Hepatocyte (in vitro differentiated cells): ENCODE data around the gene RAP1A. TPM values are rescaled to one million over a fixed set of nuclear protein-coding genes. Genes with fewer than 3 reads are reported as not detected.

ENCODE experiments used
- DNase-seq: peaks from one replicate; pipeline ENCODE4 v3.0.0-alpha.2; 2016; ENCODE audit warnings: low spot score
- H2AFZ ChIP-seq: fragments of 200-600 bp; sonication (generic); 2 replicates; pipeline ENCODE4 v1.6.0; 2016; ENCODE audit warnings: antibody characterized with exemption, mild to moderate bottlenecking
- H3K27ac ChIP-seq: fragments of 200-600 bp; sonication (generic); 2 replicates; pipeline ENCODE4 v1.5.1; 2016; ENCODE audit warnings: mild to moderate bottlenecking
- H3K27me3 ChIP-seq: fragments of 200-600 bp; sonication (generic); 2 replicates; pipeline ENCODE4 v1.6.1; 2016
- H3K36me3 ChIP-seq: fragments of 200-600 bp; sonication (generic); replicated peaks from 2 replicates; pipeline ENCODE4 v1.5.1; 2016; ENCODE audit warnings: low read depth; ENCODE audit not compliant: insufficient read depth
- H3K4me1 ChIP-seq: fragments of 200-600 bp; sonication (generic); 2 replicates; pipeline ENCODE4 v1.5.1; 2016; ENCODE audit warnings: mild to moderate bottlenecking, moderate library complexity; ENCODE audit not compliant: insufficient read depth
- H3K4me2 ChIP-seq: fragments of 200-600 bp; sonication (generic); 2 replicates; pipeline ENCODE4 v1.6.0; 2016
- H3K4me3 ChIP-seq: fragments of 200-600 bp; sonication (generic); 2 replicates; pipeline ENCODE4 v1.5.1; 2016; ENCODE audit warnings: mild to moderate bottlenecking
- H3K79me2 ChIP-seq: fragments of 200-600 bp; sonication (generic); 2 replicates; pipeline ENCODE4 v1.6.0; 2017; ENCODE audit warnings: mild to moderate bottlenecking
- H3K9me2 ChIP-seq: fragments of 200-600 bp; sonication (generic); replicated peaks from 2 replicates; pipeline ENCODE4 v1.6.0; 2017; ENCODE audit warnings: mild to moderate bottlenecking; ENCODE audit not compliant: insufficient read depth
- H3K9me3 ChIP-seq: fragments of 200-600 bp; sonication (generic); 2 replicates; pipeline ENCODE4 v1.5.1; 2016; ENCODE audit warnings: low read depth, mild to moderate bottlenecking
- H4K20me1 ChIP-seq: fragments of 200-600 bp; sonication (generic); 2 replicates; pipeline ENCODE4 v1.6.0; 2016; ENCODE audit warnings: mild to moderate bottlenecking; ENCODE audit not compliant: insufficient read depth, poor library complexity, severe bottlenecking
- EZH2 ChIP-seq: fragments of 200-600 bp; sonication (generic); IDR thresholded peaks from 2 replicates; pipeline ENCODE4 v1.6.1; 2016; ENCODE audit warnings: antibody characterized with exemption, mild to moderate bottlenecking, borderline replicate concordance
- EZH2phosphoT487 ChIP-seq: fragments of 200-600 bp; sonication (generic); IDR thresholded peaks from one replicate; pipeline ENCODE4 v1.6.1; 2018; ENCODE audit warnings: antibody characterized with exemption, mild to moderate bottlenecking, low read depth, moderate library complexity; ENCODE audit not compliant: unreplicated experiment, severe bottlenecking
- WGBS: methylation state at CpG from one replicate; pipeline ENCODE4 v1.1.6; 2016; ENCODE audit warnings: low lambda C conversion rate; ENCODE audit errors: missing lambda C conversion rate; 5-methylcytosine and 5-hydroxymethylcytosine counted together
- polyA plus RNA-seq: library from polyadenylated mRNA; unstranded; fragments of >200 nt; fragmentation: Nextera tagmentation; extraction: Ambion mirVana; gene quantifications from 2 replicates; pipeline ENCODE4 v1.2.1, GENCODE V29; 2016
- total RNA-seq: library from RNA; depleted of rRNA; stranded (reverse); fragments of >200 nt; gene quantifications from 2 replicates; pipeline ENCODE4 v1.2.3, GENCODE V29; 2014
- TF ChIP-seq, protein P1 (sequence below): fragments of 200-600 bp; sonication (generic); IDR thresholded peaks from 2 replicates; pipeline ENCODE4 v1.5.1; 2016; ENCODE audit warnings: antibody characterized with exemption, mild to moderate bottlenecking; ENCODE audit not compliant: poor library complexity

Gene RAP1A
- total and polyA plus RNA-seq, 2 experiments from 2014 or later, result 48.8 to 49.6 TPM

DNA sequence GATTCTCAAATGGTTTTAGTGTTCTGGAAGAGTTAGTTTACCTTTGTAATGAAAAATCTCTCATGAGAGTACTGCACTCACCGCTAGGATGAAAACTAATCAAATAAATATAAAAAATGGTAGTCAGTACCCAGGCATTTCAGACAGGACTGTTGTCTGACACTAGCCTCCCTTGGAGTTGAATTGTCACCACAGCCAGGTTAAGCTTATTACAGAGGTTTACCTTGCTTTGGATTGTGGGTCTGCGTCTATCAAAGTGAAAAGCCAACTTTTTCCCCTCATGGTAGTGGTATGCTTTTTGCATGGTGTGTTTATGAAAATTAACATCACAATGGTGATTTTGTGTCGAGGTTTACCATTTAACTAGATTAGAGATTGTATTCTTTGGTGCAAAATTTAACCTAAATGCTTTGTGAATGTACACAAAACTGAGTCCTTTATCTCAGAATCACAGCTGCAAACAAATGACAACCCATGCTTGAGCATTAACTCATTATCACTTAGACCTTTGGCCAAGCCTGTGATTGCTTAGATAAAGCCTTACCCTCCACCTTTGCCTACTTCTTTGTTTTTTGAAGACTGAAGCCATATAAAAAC is 20.1 kb downstream of the RAP1A start:
- peaks cover 92% of the 10 kb centered on the region for H3K79me2 ChIP-seq
- H3K4me3 ChIP-seq, result no peak overlapping the region
- peaks cover 18% of the 10 kb centered on the region for H4K20me1 ChIP-seq
- no peaks in the 10 kb centered on the region for H3K9me3 ChIP-seq
- peak; percentile 26 for DNase-seq
- no peak overlapping the region for H2AFZ ChIP-seq
- peak overlapping the region; percentile 44 for H3K27ac ChIP-seq
- H3K36me3 ChIP-seq, result no peaks in the 10 kb centered on the region
- no peak for TF ChIP-seq EZH2phosphoT487
- TF ChIP-seq, protein P1, sequence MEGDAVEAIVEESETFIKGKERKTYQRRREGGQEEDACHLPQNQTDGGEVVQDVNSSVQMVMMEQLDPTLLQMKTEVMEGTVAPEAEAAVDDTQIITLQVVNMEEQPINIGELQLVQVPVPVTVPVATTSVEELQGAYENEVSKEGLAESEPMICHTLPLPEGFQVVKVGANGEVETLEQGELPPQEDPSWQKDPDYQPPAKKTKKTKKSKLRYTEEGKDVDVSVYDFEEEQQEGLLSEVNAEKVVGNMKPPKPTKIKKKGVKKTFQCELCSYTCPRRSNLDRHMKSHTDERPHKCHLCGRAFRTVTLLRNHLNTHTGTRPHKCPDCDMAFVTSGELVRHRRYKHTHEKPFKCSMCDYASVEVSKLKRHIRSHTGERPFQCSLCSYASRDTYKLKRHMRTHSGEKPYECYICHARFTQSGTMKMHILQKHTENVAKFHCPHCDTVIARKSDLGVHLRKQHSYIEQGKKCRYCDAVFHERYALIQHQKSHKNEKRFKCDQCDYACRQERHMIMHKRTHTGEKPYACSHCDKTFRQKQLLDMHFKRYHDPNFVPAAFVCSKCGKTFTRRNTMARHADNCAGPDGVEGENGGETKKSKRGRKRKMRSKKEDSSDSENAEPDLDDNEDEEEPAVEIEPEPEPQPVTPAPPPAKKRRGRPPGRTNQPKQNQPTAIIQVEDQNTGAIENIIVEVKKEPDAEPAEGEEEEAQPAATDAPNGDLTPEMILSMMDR, result no peak
- TF ChIP-seq EZH2, result no peak
- H3K4me2 ChIP-seq, result peak overlapping the region; percentile 60
- H3K4me1 ChIP-seq, result peaks cover 14% of the 10 kb centered on the region
- H3K27me3 ChIP-seq, result no peaks in the 10 kb centered on the region
- no peaks in the 10 kb centered on the region for H3K9me2 ChIP-seq
- 58% methylated on average over 3 of the region's 3 CpGs for WGBS

DNA sequence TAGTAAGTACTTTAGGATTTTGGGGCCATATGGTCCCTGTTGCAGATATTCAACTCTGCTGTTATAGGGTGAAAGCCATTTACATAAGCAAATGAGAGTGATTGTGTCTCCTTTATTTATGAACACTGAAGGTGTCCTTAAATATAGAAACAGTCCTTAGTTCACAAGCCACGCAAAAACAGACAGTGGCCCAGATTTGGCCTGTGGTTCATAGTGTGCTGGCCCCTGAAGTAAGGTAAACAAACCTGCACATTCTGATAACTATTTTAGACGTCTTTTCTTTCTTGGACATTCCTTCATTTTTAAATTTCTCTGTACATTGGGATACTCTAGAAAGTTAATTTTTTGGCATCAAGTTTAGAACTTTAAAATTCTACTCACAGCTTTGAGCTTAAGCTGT is 23.5 kb downstream of the RAP1A start:
- peaks cover 9% of the 10 kb centered on the region for H4K20me1 ChIP-seq
- no peak overlapping the region for H3K27ac ChIP-seq
- H3K4me3 ChIP-seq, result no peak overlapping the region
- TF ChIP-seq EZH2phosphoT487 (no peak), EZH2 (no peak)
- TF ChIP-seq, protein P1, result no peak
- no peak for DNase-seq
- H2AFZ ChIP-seq, result no peak overlapping the region
- 80% methylated on average over 2 of the region's 2 CpGs for WGBS
- no peaks in the 10 kb centered on the region for H3K9me3 ChIP-seq
- H3K36me3 ChIP-seq, result no peaks in the 10 kb centered on the region
- H3K4me2 ChIP-seq, result no peak overlapping the region
- no peaks in the 10 kb centered on the region for H3K27me3 ChIP-seq
- peaks cover 11% of the 10 kb centered on the region for H3K4me1 ChIP-seq
- H3K9me2 ChIP-seq, result no peaks in the 10 kb centered on the region
- H3K79me2 ChIP-seq, result peaks cover 92% of the 10 kb centered on the region

DNA sequence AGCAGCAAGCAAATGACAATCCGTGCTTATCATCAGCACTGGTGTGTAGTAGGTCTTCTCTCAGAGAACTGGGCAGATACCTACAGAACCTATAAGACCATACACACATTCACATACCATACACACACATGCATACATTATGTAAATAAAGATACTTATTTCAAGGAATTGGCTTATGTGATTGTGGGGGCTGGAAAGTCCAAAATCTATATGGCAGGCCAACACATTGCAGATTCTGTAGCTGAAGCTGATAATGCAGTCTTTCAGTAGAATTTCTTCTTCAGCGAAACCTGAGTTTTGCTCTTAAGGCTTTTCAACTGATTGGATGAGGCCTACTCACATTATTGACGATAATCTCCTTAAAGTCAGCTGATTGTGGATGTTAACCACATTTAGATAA is 24.1 kb downstream of the RAP1A start:
- no peaks in the 10 kb centered on the region for H3K9me3 ChIP-seq
- H4K20me1 ChIP-seq, result peaks cover 9% of the 10 kb centered on the region
- H3K4me1 ChIP-seq, result peaks cover 5% of the 10 kb centered on the region
- DNase-seq, result no peak
- no peaks in the 10 kb centered on the region for H3K36me3 ChIP-seq
- H3K9me2 ChIP-seq, result no peaks in the 10 kb centered on the region
- no peak overlapping the region for H3K27ac ChIP-seq
- no peak overlapping the region for H3K4me2 ChIP-seq
- 95% methylated on average over 3 of the region's 3 CpGs for WGBS
- no peak overlapping the region for H2AFZ ChIP-seq
- no peak overlapping the region for H3K4me3 ChIP-seq
- H3K27me3 ChIP-seq, result no peaks in the 10 kb centered on the region
- no peak for TF ChIP-seq EZH2phosphoT487
- TF ChIP-seq, protein P1, result no peak
- no peak for TF ChIP-seq EZH2
- peaks cover 92% of the 10 kb centered on the region for H3K79me2 ChIP-seq
